ENCODE measurements around the gene SLC34A3. TPM values are rescaled to one million over a fixed set of nuclear protein-coding genes. Genes with fewer than 3 reads are reported as not detected.

SLC34A3 gene
- total RNA-seq, 2 experiments from 2014 or later: not detected

GRCh38 chr9:137216188-137216965 is 14.3 kb upstream of the SLC34A3 start:
- no peaks in the 10 kb centered on the region for H3K9me2 ChIP-seq (ENCODE audit: insufficient read depth, low read length)
- no peak overlapping the region for H3K4me3 ChIP-seq (ENCODE audit: low read depth, low read length, poor library complexity, severe bottlenecking)
- ChIA-PET POLR2A (interaction anchor here (0.9 kb wide), 1 partner anchor 12 kb away, joined by 4 read pairs; no protein-coding TSS in a partner anchor), CTCF (ENCODE audit: unreplicated experiment) (no interaction called here)
- H3K36me3 ChIP-seq (ENCODE audit: insufficient read depth, low read length): peaks cover 51% of the 10 kb centered on the region; the same call in 1 of the 2 replicates
- no peak for DNase-seq (ENCODE audit: low spot score)
- no TSS peak for BruUV-seq (replicated peaks)
- no peak overlapping the region for H3K27ac ChIP-seq (ENCODE audit: low read depth, low read length, poor library complexity, severe bottlenecking)
- no peaks in the 10 kb centered on the region for H4K20me1 ChIP-seq (ENCODE audit: insufficient read depth, low read length)
- TF ChIP-seq CTCF (conservative IDR thresholded peaks at IDR 0.05; ENCODE audit: low read length) (no peak), EZH2phosphoT487 (IDR thresholded peaks at IDR 0.05; ENCODE audit: borderline replicate concordance, low read depth, low read length) (no peak)
- no peak overlapping the region for H3K4me2 ChIP-seq (ENCODE audit: low read length)
- intact Hi-C loops (cut with micrococcal nuclease; ENCODE audit: unreplicated experiment): no loop called here
- no peak overlapping the region for H2AFZ ChIP-seq (ENCODE audit: low read length)
- H3K9me3 ChIP-seq (ENCODE audit: low read length): no peaks in the 10 kb centered on the region
- H3K4me1 ChIP-seq (ENCODE audit: insufficient read depth, low read length, poor library complexity, severe bottlenecking): no peaks in the 10 kb centered on the region
- H3K79me2 ChIP-seq (ENCODE audit: insufficient read depth, low read depth, low read length): no peaks in the 10 kb centered on the region

GRCh38 chr9:137217276-137218211 is 13.2 kb upstream of the SLC34A3 start:
- H3K9me2 ChIP-seq (ENCODE audit: insufficient read depth, low read length): no peaks in the 10 kb centered on the region
- no peaks in the 10 kb centered on the region for H3K79me2 ChIP-seq (ENCODE audit: insufficient read depth, low read depth, low read length)
- DNase-seq (ENCODE audit: low spot score): no peak
- no peak overlapping the region for H2AFZ ChIP-seq (ENCODE audit: low read length)
- ChIA-PET CTCF (ENCODE audit: unreplicated experiment) (no interaction called here), POLR2A (no interaction called here)
- no peaks in the 10 kb centered on the region for H3K9me3 ChIP-seq (ENCODE audit: low read length)
- peaks cover 8% of the 10 kb centered on the region for H3K4me1 ChIP-seq (ENCODE audit: insufficient read depth, low read length, poor library complexity, severe bottlenecking)
- intact Hi-C loops (cut with micrococcal nuclease; ENCODE audit: unreplicated experiment): no loop called here
- BruUV-seq (replicated peaks): no TSS peak
- H3K4me3 ChIP-seq (ENCODE audit: low read depth, low read length, poor library complexity, severe bottlenecking): no peak overlapping the region
- peaks cover 49% of the 10 kb centered on the region; the same call in 1 of the 2 replicates for H3K36me3 ChIP-seq (ENCODE audit: insufficient read depth, low read length)
- no peak overlapping the region for H3K27ac ChIP-seq (ENCODE audit: low read depth, low read length, poor library complexity, severe bottlenecking)
- no peak overlapping the region for H3K4me2 ChIP-seq (ENCODE audit: low read length)
- TF ChIP-seq CTCF (conservative IDR thresholded peaks at IDR 0.05; ENCODE audit: low read length) (no peak), EZH2phosphoT487 (IDR thresholded peaks at IDR 0.05; ENCODE audit: borderline replicate concordance, low read depth, low read length) (no peak)
- H4K20me1 ChIP-seq (ENCODE audit: insufficient read depth, low read length): no peaks in the 10 kb centered on the region
